NCI-H345 (cell line): ENCODE results near the gene MARS1.
"Not testable (repeated sequence)": the region's sequence is repeated elsewhere in the genome, so short reads cannot be mapped to it uniquely, and the experiment has no call there.

Experiments
- DNase-seq: peaks from one replicate; lab custom pipeline; 2025; lab: John Stamatoyannopoulos, UW

The MARS1 gene

GRCh38 chr12:57487597-57488401, at the start of gene MARS1:
MARS1 (plus strand) TSS chr12:57488068; CDS start chr12:57488091, 23 bp downstream.
- DNase-seq: peak; percentile 97

- DNase-seq: no peak
Measured at GRCh38 chr12:57438400-57438799, 49.5 kb upstream of the MARS1 start.

DNA sequence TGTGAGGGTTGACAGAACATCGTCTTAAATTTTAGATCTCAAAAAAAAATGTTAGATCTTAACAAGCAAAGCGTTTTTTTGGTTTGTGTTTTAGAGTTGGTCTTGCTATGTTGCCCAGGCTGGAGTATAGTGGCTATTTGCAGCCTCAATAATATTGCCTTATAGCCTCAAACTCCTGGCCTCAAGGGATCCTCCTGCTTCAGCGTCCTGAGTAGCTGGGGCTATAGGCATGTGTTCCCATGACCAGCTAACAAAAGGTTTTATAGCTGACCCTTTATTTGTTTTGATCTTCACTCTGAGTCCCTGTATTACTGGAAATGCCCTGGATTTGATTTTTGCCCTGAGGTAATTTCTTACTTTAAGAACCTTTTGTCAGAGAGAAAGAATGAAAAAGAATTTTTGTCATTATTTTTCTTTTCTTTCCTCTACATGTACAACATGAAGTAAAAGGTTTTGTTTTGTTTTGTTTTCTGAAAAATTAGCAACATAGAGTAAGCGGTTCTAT, 48.1 kb upstream of the MARS1 start:
- no peak for DNase-seq

GRCh38 chr12:57441393-57441792, 46.5 kb upstream of the MARS1 start:
- not testable (repeated sequence) for DNase-seq

GRCh38 chr12:57441846-57442427, 45.9 kb upstream of the MARS1 start:
- no peak for DNase-seq

DNA sequence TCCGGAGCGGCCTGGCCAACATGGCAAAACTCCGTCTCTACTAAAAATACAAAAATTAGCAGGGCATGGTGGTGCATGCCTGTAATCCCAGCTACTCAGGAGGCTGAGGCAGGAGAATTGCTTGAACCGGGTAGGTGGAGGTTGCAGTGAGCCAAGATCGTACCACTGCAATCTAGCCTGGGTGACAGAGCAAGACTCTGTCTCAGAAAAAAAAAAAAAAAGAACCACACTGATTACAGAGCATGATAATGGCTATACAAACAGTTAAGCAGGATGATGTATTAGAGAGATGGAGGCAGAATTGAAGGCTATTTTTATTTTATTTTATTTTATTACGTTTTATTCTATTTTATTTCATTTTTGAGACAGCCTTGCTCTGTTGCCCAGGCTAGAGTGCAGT, 43.5 kb upstream of the MARS1 start:
- DNase-seq: not testable (repeated sequence)

GRCh38 chr12:57444744-57445143, 43.1 kb upstream of the MARS1 start:
- no peak for DNase-seq

DNA sequence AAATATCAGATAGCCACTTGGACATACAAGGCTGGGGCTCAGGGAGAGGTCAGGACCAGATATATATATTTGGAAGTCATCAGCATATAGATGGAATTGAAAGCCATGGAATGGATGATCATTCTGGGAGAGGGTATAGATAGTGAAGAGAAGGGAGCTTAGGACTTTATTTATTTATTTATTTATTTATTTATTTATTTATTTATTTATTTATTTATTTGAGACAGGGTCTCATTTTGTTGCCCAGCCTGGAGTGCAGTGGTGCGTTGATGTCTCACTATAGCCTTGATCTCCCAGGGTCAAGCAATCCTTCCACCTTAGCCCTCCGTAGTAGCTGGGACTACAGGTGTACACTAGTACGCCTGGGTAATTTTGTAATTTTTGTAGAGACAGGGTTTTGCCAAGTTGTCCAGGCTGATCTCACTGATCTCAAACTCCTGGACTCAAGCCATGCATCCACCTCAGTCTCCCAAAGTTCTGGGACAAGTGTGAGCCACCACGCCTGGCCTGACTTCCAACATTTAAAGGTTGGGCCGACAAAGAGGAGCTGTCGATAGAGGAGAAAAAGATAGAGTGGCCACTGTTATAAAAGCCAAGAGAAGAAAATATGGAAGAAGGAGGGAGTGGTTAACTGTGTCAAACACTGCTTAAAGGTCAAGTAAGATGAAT, 41.4 kb upstream of the MARS1 start:
- DNase-seq: no peak

DNA sequence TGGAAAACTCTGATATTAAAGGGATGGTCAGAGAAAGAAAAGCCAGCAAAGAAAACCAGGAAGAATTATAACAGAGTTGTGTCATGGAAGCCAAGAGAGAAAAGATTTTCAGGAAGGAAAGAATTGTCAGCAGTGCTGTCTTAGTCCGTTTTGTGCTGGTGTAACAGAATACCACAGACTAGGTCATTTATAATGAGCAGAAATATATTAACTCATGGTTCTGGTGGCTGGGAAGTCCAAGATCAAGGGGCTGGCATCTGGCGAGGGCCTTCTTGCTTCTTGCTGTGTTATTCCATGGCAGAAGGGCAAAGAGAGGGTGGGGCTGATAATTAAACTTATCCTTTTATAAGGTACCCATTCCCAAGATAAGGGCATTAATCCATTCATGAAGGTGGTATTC, 39.2 kb upstream of the MARS1 start:
- DNase-seq: no peak

- DNase-seq: no peak
Measured at GRCh38 chr12:57449375-57449774, 38.5 kb upstream of the MARS1 start.

- no peak for DNase-seq
Measured at GRCh38 chr12:57450057-57450456, 37.8 kb upstream of the MARS1 start.

DNA sequence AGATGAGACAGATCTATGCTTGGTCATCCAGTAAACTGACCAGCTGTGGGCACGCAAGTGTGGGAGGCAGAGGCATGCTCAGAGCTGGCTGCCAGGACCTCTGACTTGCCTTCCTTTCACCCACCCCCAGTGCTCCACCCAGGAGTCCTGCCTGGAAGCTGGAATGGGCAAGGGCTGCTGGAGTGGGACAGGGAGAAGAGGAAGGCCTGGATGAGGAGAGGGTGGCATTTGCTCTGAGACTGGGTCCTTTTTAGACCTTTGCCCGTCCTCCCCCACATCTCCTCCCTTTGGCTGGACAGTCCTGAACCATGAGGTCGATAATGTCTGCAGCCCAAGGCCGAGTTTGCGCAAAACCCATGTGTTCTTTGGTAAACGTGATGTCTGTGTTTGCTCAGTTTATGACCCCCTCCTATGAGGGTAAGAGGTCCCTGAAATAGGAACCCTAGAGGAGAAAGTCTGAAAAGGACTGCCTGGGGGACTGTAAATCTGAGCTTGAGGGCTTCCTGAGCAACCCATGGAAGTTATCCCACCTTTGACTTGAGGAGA, 36.6 kb upstream of the MARS1 start:
- DNase-seq: no peak

DNA sequence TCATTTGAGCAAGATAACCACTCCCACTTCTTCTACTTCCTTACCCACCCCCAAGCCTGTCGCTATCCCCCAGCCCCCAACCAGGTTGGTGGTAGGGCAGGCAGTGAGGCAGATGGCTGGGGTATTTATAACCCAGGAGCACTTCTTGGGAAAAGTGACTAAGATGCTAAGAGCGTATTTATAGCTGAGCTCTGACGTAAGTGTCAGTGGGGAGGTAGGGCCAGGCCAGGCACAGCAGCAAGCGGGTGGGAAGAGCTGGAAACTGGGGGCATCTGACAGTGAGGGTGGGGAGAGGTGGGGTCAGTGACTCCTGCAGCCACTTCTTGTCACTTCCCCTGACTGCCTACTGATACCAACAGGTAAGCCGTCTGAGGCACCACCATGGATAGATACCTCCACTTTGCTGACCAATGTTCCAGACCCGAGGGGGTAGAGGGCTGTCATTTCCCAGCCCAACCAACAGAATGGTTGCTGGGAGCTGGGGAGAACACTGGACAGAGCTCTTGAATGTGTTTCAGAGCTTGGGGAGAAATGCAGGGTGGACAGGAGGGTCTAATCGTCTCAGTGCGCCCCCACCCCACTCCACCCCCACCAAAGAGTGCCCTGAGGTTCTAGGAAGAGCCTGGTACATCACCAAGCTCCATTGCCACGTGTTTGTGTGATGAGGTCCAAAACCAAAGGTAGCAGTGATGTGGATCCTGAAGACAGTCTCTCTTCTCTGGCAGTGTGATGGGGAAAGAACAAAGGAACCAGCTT, 35.5 kb upstream of the MARS1 start:
- DNase-seq: no peak

GRCh38 chr12:57452937-57453509, 34.8 kb upstream of the MARS1 start:
- peak; percentile 63 for DNase-seq

GRCh38 chr12:57454213-57454565, 33.7 kb upstream of the MARS1 start:
- no peak for DNase-seq

DNA sequence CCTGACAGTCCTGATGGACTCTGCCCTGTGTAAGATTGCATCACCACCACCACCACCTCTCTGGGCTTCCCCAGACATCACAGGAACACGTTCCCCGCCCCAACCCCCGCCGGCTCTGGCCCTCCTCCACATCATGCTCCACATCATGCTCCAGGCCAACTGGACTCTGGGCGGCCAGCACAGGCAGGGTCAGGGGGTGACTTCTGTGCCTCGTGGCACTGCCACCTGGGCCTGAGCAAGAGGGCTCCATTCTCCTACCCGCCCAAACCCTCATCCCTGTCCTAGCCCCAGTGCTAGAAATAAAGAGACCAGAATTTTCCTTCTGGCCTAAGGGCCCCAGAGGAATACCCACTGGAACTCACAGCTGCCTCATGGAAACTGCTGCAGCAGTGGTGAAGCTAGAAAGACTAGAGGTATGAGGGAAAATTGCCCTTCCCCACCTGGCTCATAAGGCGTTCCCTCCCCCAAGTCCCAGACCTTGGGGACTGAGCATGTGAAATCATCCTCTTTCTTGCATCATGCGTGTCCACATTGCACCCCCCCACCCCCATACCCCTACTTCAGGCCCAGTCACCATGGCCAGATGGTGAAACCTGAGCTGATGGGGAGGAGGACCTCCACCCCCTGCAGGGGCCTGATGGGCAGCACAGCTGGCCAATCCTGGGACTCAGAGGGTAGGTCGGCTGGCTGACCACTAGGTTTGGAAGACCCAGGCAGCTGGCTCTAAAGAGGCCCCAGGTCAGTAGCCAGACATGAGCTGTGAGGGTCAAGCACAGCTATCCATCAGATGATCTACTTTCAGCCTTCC, 33.1 kb upstream of the MARS1 start, which contains the start of gene INHBE:
Gene INHBE, plus strand, starts transcription at position 742 of the 808 bp plus-strand sequence. CDS start 230 bp downstream, outside the sequence.
- DNase-seq: no peak

DNA sequence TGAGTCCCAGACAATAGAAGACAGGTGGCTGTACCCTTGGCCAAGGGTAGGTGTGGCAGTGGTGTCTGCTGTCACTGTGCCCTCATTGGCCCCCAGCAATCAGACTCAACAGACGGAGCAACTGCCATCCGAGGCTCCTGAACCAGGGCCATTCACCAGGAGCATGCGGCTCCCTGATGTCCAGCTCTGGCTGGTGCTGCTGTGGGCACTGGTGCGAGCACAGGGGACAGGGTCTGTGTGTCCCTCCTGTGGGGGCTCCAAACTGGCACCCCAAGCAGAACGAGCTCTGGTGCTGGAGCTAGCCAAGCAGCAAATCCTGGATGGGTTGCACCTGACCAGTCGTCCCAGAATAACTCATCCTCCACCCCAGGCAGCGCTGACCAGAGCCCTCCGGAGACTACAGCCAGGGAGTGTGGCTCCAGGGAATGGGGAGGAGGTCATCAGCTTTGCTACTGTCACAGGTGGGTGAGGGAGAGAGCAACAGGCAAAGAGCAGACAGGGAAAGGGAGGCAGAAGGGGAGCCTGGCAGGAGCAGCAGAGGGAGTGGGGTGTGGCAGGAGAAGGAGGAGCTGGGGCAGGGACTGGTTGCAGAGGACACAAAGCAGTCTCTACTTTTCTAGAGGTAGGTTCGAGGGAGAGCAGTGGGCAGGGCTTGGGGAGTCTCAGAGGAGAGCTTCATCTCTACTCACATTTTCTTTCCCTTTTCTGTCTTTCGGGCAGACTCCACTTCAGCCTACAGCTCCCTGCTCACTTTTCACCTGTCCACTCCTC, 32.3 kb upstream of the MARS1 start:
- DNase-seq: no peak

GRCh38 chr12:57456145-57456700, 31.6 kb upstream of the MARS1 start:
- peak; percentile 38 for DNase-seq

GRCh38 chr12:57456737-57457490, 31.0 kb upstream of the MARS1 start:
- no peak for DNase-seq
